HG03095 (cell line): ENCODE data around the gene GZF1.
"Not testable (repeated sequence)": the region's sequence is repeated elsewhere in the genome, so short reads cannot be mapped to it uniquely, and the experiment has no call there.

ENCODE experiments used
- ATAC-seq: cut with Tn5 transposase; IDR thresholded peaks from one replicate; pipeline ENCODE4 v1.9.1; 2021; ENCODE audit warnings: moderate library complexity; ENCODE audit not compliant: unreplicated experiment

The GZF1 gene

GRCh38 chr20:23344336-23344735 is 17.6 kb upstream of the GZF1 start:
- ATAC-seq: no peak

- ATAC-seq: no peak
Measured at GRCh38 chr20:23346002-23346401, 16.0 kb upstream of the GZF1 start.

GRCh38 chr20:23347791-23348190 is 14.2 kb upstream of the GZF1 start:
- no peak for ATAC-seq

GRCh38 chr20:23348510-23348909 is 13.5 kb upstream of the GZF1 start:
- ATAC-seq: not testable (repeated sequence)

- ATAC-seq: peak; percentile 45
Measured at GRCh38 chr20:23349338-23350195, 12.4 kb upstream of the GZF1 start.

- ATAC-seq: peak; percentile 79
Measured at GRCh38 chr20:23350196-23350903, 11.6 kb upstream of the GZF1 start, which contains the start of gene NXT1. TSS of gene NXT1 (plus strand) at chr20:23350791. CDS start at chr20:23354042, 3,251 bp downstream.

- peak; percentile 31 for ATAC-seq
Measured at GRCh38 chr20:23350904-23351838, 10.8 kb upstream of the GZF1 start.

GRCh38 chr20:23356203-23356602 is 5.8 kb upstream of the GZF1 start:
- no peak for ATAC-seq

- peak; percentile 68 for ATAC-seq
Measured at GRCh38 chr20:23357767-23358562, 4.0 kb upstream of the GZF1 start.

GRCh38 chr20:23358563-23358906 is 3.4 kb upstream of the GZF1 start:
- ATAC-seq: no peak

GRCh38 chr20:23358923-23359593 is 2.9 kb upstream of the GZF1 start:
- ATAC-seq: no peak

GRCh38 chr20:23360531-23360930 is 1.5 kb upstream of the GZF1 start:
- no peak for ATAC-seq

- ATAC-seq: no peak
Measured at GRCh38 chr20:23361119-23361475, 885 bp upstream of the GZF1 start.

- peak; percentile 4 for ATAC-seq
Measured at GRCh38 chr20:23362392-23363256, 642 bp downstream of the GZF1 start.

GRCh38 chr20:23363257-23363649 is 1.3 kb downstream of the GZF1 start:
- ATAC-seq: no peak

- ATAC-seq: no peak
Measured at GRCh38 chr20:23365390-23366165, 3.6 kb downstream of the GZF1 start.

- ATAC-seq: no peak
Measured at GRCh38 chr20:23366384-23366783, 4.4 kb downstream of the GZF1 start.

- no peak for ATAC-seq
Measured at GRCh38 chr20:23367770-23368169, 5.8 kb downstream of the GZF1 start.
